NK-92 (cell line): ENCODE data around the gene UCK1.

ENCODE experiments used
- DNase-seq: peaks from one replicate; lab custom pipeline; 2025; ENCODE audit not compliant: unreplicated experiment; lab: John Stamatoyannopoulos, UW

Gene UCK1

GRCh38 chr9:131499254-131499767 lies 31.8 kb downstream of the UCK1 start:
- no peak for DNase-seq

- DNase-seq = no peak
Observed at GRCh38 chr9:131496844-131497405, 34.1 kb downstream of the UCK1 start.

GRCh38 chr9:131495785-131496184 lies 35.3 kb downstream of the UCK1 start:
- no peak for DNase-seq

GRCh38 chr9:131494296-131494870 lies 36.7 kb downstream of the UCK1 start:
- no peak for DNase-seq

GRCh38 chr9:131492070-131492469 lies 39.0 kb downstream of the UCK1 start:
- DNase-seq = no peak

- no peak for DNase-seq
Observed at GRCh38 chr9:131491001-131491710, 39.9 kb downstream of the UCK1 start.

- no peak for DNase-seq
Observed at GRCh38 chr9:131490514-131490913, 40.5 kb downstream of the UCK1 start.

- DNase-seq = no peak
Observed at GRCh38 chr9:131487621-131488031, 43.4 kb downstream of the UCK1 start.

GRCh38 chr9:131487001-131487400 lies 44.1 kb downstream of the UCK1 start:
- DNase-seq = no peak

GRCh38 chr9:131485728-131486422 lies 45.2 kb downstream of the UCK1 start:
- DNase-seq = no peak

GRCh38 chr9:131485206-131485605 lies 45.9 kb downstream of the UCK1 start:
- DNase-seq = no peak

- DNase-seq = no peak
Observed at GRCh38 chr9:131484560-131485185, 46.4 kb downstream of the UCK1 start.

- DNase-seq = no peak
Observed at GRCh38 chr9:131484051-131484445, 47.0 kb downstream of the UCK1 start.

- no peak for DNase-seq
Observed at GRCh38 chr9:131483319-131484050, 47.6 kb downstream of the UCK1 start.

GRCh38 chr9:131482343-131483006 lies 48.6 kb downstream of the UCK1 start:
- no peak for DNase-seq

GRCh38 chr9:131481441-131482342 lies 49.4 kb downstream of the UCK1 start:
- no peak for DNase-seq

GRCh38 chr9:131480258-131480657 lies 50.8 kb downstream of the UCK1 start:
- DNase-seq = no peak

GRCh38 chr9:131478911-131479310 lies 52.2 kb downstream of the UCK1 start:
- no peak for DNase-seq

- DNase-seq = no peak
Observed at GRCh38 chr9:131478421-131478868, 52.6 kb downstream of the UCK1 start.
